MM.1S (cell line): Measurements from ENCODE around the gene TRAF3.

Experiments
- DNase-seq: peaks from one replicate; pipeline ENCODE4 v3.0.0-alpha.2; 2015
- H2AFZ ChIP-seq: fragments of 300-600 bp; sonication (generic); 2 replicates; pipeline ENCODE4 v1.6.0; 2016; ENCODE audit warnings: antibody characterized with exemption, low read length
- H3F3A ChIP-seq: fragments of 300-600 bp; sonication (generic); 2 replicates; pipeline ENCODE4 v1.6.1; 2016; ENCODE audit warnings: mild to moderate bottlenecking, antibody characterized with exemption, low read length, moderate library complexity, mixed read lengths; ENCODE audit not compliant: insufficient read depth
- H3K27ac ChIP-seq: fragments of 300-600 bp; sonication (generic); 2 replicates; pipeline ENCODE4 v1.5.1; 2016; ENCODE audit warnings: mild to moderate bottlenecking, low read length
- H3K27me3 ChIP-seq: fragments of 300-600 bp; sonication (generic); replicated peaks from 2 replicates; pipeline ENCODE4 v1.6.0; 2016; ENCODE audit warnings: low read length; ENCODE audit not compliant: insufficient read depth
- H3K36me3 ChIP-seq: fragments of 300-600 bp; sonication (generic); replicated peaks from 2 replicates; pipeline ENCODE4 v1.6.1; 2016; ENCODE audit warnings: mild to moderate bottlenecking, low read length, mixed read lengths; ENCODE audit not compliant: insufficient read depth
- H3K4me1 ChIP-seq: fragments of 300-600 bp; sonication (generic); 2 replicates; pipeline ENCODE4 v1.6.1; 2016; ENCODE audit warnings: low read length, mixed read lengths
- H3K4me2 ChIP-seq: fragments of 300-600 bp; sonication (generic); 2 replicates; pipeline ENCODE4 v1.6.0; 2016; ENCODE audit warnings: low read depth, low read length
- H3K4me3 ChIP-seq: fragments of 300-600 bp; sonication (generic); 2 replicates; pipeline ENCODE4 v1.5.1; 2016; ENCODE audit warnings: low read length, mixed read lengths
- H3K79me2 ChIP-seq: fragments of 300-600 bp; sonication (generic); 2 replicates; pipeline ENCODE4 v1.6.1; 2016; ENCODE audit warnings: mixed run types, low read length, mixed read lengths
- H3K9ac ChIP-seq: fragments of 300-600 bp; sonication (generic); 2 replicates; pipeline ENCODE4 v1.6.1; 2016; ENCODE audit warnings: low read length, mixed read lengths
- H3K9me2 ChIP-seq: fragments of 300-600 bp; sonication (generic); replicated peaks from 2 replicates; pipeline ENCODE4 v1.6.1; 2016; ENCODE audit warnings: mild to moderate bottlenecking, low read length, mixed read lengths; ENCODE audit not compliant: insufficient read depth
- H3K9me3 ChIP-seq: fragments of 300-600 bp; sonication (generic); replicated peaks from 2 replicates; pipeline ENCODE4 v1.6.1; 2016; ENCODE audit warnings: mild to moderate bottlenecking, low read length, mixed read lengths; ENCODE audit not compliant: insufficient read depth
- H4K20me1 ChIP-seq: fragments of 300-600 bp; sonication (generic); 2 replicates; pipeline ENCODE4 v1.6.1; 2016; ENCODE audit warnings: mild to moderate bottlenecking, low read length, moderate library complexity, mixed read lengths; ENCODE audit not compliant: insufficient read depth
- EZH2 ChIP-seq: fragments of 300-600 bp; sonication (generic); optimal IDR thresholded peaks from 2 replicates; pipeline ENCODE3; 2017; ENCODE audit warnings: low read depth, mild to moderate bottlenecking, antibody characterized with exemption, low read length, mixed read lengths
- EZH2phosphoT487 ChIP-seq: fragments of 300-600 bp; sonication (generic); IDR thresholded peaks from 2 replicates; pipeline ENCODE4 v1.6.1; 2018; ENCODE audit warnings: antibody characterized with exemption, low read length
- TF ChIP-seq, protein P1 (sequence below): fragments of 300-600 bp; sonication (generic); IDR thresholded peaks from 2 replicates; pipeline ENCODE4 v1.5.1; 2016; ENCODE audit warnings: antibody characterized with exemption, low read length, mixed read lengths

Gene TRAF3

DNA sequence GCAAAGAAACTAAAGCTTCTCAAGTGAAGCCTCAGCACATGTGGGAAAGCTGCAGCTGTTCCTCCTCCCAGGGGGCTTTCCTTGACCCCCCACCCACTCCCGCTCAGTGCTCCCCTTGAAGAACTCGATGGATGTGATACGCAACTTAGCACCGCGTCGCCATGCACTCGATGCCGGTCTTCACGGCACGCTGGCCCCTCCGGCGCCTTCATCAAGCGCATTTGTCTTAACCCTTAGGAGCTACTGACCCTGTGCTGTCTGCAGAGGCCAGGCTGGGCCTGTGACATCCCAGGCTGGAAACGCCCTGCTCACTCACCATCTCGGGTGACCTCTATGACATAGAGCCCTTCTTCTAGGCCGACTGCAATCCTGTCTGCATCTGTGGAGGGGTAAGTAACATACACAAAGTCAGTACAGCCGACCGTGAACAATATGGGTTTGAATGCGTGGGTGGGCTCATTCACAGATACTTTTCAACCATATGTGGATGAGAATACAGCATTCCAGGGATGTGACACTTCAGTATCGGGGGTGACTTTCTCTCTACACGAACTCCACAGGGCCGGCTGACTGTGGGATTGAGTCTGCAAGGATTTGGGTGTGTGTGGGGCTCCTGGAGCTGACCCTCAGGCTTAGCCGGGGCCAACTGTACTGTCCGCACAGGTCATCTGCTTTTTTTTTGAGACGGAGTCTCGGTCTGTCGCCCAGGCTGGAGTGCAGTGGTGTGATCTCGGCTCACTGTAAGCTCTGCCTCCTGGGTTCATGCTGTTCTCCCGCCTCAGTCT lies 168.3 kb downstream of the TRAF3 start:
- H3K4me3 ChIP-seq: no peak overlapping the region
- H3K4me1 ChIP-seq: no peaks in the 10 kb centered on the region
- no peaks in the 10 kb centered on the region for H3K9me3 ChIP-seq
- no peak overlapping the region for H3K27ac ChIP-seq
- H2AFZ ChIP-seq: no peak overlapping the region
- TF ChIP-seq EZH2phosphoT487: no peak
- TF ChIP-seq, protein P1, sequence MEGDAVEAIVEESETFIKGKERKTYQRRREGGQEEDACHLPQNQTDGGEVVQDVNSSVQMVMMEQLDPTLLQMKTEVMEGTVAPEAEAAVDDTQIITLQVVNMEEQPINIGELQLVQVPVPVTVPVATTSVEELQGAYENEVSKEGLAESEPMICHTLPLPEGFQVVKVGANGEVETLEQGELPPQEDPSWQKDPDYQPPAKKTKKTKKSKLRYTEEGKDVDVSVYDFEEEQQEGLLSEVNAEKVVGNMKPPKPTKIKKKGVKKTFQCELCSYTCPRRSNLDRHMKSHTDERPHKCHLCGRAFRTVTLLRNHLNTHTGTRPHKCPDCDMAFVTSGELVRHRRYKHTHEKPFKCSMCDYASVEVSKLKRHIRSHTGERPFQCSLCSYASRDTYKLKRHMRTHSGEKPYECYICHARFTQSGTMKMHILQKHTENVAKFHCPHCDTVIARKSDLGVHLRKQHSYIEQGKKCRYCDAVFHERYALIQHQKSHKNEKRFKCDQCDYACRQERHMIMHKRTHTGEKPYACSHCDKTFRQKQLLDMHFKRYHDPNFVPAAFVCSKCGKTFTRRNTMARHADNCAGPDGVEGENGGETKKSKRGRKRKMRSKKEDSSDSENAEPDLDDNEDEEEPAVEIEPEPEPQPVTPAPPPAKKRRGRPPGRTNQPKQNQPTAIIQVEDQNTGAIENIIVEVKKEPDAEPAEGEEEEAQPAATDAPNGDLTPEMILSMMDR: no peak
- TF ChIP-seq EZH2: no peak
- H3K36me3 ChIP-seq: no peaks in the 10 kb centered on the region
- H3K27me3 ChIP-seq: no peaks in the 10 kb centered on the region
- H3K9ac ChIP-seq: no peak overlapping the region
- H3F3A ChIP-seq: no peaks in the 10 kb centered on the region
- H3K4me2 ChIP-seq: no peak overlapping the region
- no peaks in the 10 kb centered on the region for H3K79me2 ChIP-seq
- DNase-seq: no peak
- H4K20me1 ChIP-seq: no peaks in the 10 kb centered on the region
- H3K9me2 ChIP-seq: no peaks in the 10 kb centered on the region

DNA sequence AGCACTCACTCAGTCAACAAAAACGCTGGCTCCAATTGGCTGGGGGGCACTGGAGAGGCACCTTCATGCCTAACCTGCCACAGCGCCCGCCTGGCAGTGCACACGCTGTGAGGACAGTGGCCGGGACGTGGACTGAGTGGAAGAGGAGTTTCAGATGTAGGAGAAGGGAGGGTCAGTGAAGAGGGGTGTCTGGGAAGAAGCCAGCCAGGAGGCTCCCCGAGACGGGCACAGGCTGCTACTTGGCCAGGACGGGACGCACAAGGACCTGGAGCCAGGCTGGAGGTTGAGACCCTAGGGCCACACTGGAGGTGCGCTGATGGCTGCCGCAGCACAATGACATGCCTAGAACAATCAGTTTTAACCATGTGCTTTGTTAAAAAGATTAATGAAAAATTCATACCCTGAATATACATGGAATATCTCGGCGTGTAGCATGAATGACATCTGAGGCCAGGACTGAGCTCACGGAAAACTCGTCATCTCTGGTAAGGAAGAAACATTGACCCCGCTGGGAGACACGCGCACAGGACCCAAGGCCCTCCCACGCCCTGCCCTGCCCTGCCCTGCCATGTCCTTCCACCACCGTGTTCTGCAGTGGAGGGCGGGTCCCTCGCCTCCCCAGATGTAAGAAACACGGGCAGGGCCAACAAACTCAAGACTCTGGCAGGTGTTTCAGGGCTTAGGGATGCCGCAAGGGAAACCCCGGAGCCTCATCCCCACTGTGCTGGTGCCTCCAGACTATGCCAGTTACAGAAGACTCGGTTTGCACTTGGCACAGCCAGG lies 170.3 kb downstream of the TRAF3 start:
- Histone ChIP-seq H3K4me3 (no peak overlapping the region), H4K20me1 (no peaks in the 10 kb centered on the region), H3K27me3 (no peaks in the 10 kb centered on the region), H3K36me3 (no peaks in the 10 kb centered on the region), H3K4me2 (no peak overlapping the region), H3K9me2 (no peaks in the 10 kb centered on the region), H2AFZ (no peak overlapping the region), H3K27ac (no peak overlapping the region), H3K79me2 (no peaks in the 10 kb centered on the region), H3F3A (no peaks in the 10 kb centered on the region), H3K9ac (no peak overlapping the region), H3K9me3 (no peaks in the 10 kb centered on the region), H3K4me1 (no peaks in the 10 kb centered on the region)
- TF ChIP-seq EZH2 (no peak), EZH2phosphoT487 (no peak)
- TF ChIP-seq, protein P1: no peak
- DNase-seq: no peak

DNA sequence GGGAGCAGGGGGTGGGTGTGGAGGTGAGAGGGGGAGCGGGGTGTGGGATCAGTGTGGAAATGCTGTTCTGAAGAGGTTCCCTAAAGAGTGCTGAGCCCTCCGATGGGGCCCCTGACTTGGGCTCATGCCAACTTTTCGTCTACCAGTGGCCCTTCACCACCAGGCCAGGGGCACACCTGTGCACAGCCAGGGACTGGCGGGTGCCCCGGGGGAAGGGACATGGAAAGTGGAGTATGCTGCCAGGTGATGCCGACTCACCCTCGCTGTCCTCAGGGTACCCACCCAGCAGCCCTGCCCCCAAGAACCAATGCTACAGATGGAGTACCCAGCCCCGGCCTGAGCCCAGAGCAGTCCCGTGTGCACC lies 171.4 kb downstream of the TRAF3 start:
- Histone ChIP-seq H3K79me2 (no peaks in the 10 kb centered on the region), H3F3A (no peaks in the 10 kb centered on the region), H3K27ac (no peak overlapping the region), H3K9ac (no peak overlapping the region), H3K36me3 (no peaks in the 10 kb centered on the region), H3K4me1 (no peaks in the 10 kb centered on the region), H3K4me3 (no peak overlapping the region), H2AFZ (no peak overlapping the region), H3K9me2 (no peaks in the 10 kb centered on the region), H3K27me3 (no peaks in the 10 kb centered on the region), H3K4me2 (no peak overlapping the region), H4K20me1 (no peaks in the 10 kb centered on the region), H3K9me3 (no peaks in the 10 kb centered on the region)
- DNase-seq: no peak
- TF ChIP-seq EZH2 (no peak), EZH2phosphoT487 (no peak)
- TF ChIP-seq, protein P1: no peak
